B cell (primary cell): Measurements from ENCODE around the gene THADA. TPM values are rescaled to one million over a fixed set of nuclear protein-coding genes. Genes with fewer than 3 reads are reported as not detected.

ENCODE experiments used
- ATAC-seq: fragments of 200-7000 bp; cut with Tn5 transposase; one replicate; pipeline ENCODE4 v1.10.0; 2021; ENCODE audit warnings: low read depth, mild to moderate bottlenecking, moderate number of reproducible peaks, moderate library complexity
- CTCF ChIA-PET: fragments of 350-600 bp; sonication (Branson Sonifier 250); formaldehyde crosslinking; loops from one replicate; lab custom pipeline; 2021; ENCODE audit warnings: antibody characterized with exemption, inconsistent platforms; lab: Charles Lee
- POLR2A ChIA-PET: fragments of 350-600 bp; sonication (Branson Sonifier 250); formaldehyde crosslinking; loops from one replicate; lab custom pipeline; 2021; ENCODE audit warnings: antibody characterized with exemption; lab: Charles Lee
- DNase-seq: peaks from one replicate; pipeline ENCODE4 v3.0.0; 2013
- H2AFZ ChIP-seq: 2 replicates; pipeline ENCODE4 v1.6.1; 2012; ENCODE audit warnings: mild to moderate bottlenecking, low read depth, low read length; ENCODE audit not compliant: insufficient read depth, poor library complexity, severe bottlenecking
- H3K27ac ChIP-seq, 2 donors: 1 replicate in 1 of 2; 2 replicates in 1 of 2; pipeline ENCODE4 v1.5.1; 2012 to 2013; ENCODE audit warnings: low read length in 2 of 2, mild to moderate bottlenecking in 2 of 2, moderate library complexity in 1 of 2
- H3K27me3 ChIP-seq, 4 experiments: fragments of 200-600 bp in 1 of 4; sonication (generic) in 1 of 4; replicated peaks in 1 of 4; 1 replicate in 2 of 4; 2 replicates in 2 of 4; pipeline versions ENCODE4 v1.6.1 to v1.7.0; 2013 to 2016; ENCODE audit warnings: low read length in 3 of 4, mild to moderate bottlenecking in 2 of 4, mixed read lengths in 1 of 4, moderate library complexity in 1 of 4; ENCODE audit not compliant: insufficient read depth in 4 of 4, control insufficient read depth in 3 of 4; ENCODE audit errors: control extremely low read depth in 1 of 4
- H3K36me3 ChIP-seq, 2 experiments: replicated peaks in 1 of 2; 1 replicate in 1 of 2; 2 replicates in 1 of 2; pipeline versions ENCODE4 v1.6.1 to v1.7.1; 2013; ENCODE audit warnings: low read length in 1 of 2; ENCODE audit not compliant: insufficient read depth in 2 of 2, control insufficient read depth in 1 of 2; ENCODE audit errors: control extremely low read depth in 1 of 2, extremely low read depth in 1 of 2
- H3K4me1 ChIP-seq, 2 donors: fragments of 200-600 bp in 1 of 2; sonication (generic) in 1 of 2; 1 replicate in 1 of 2; 2 replicates in 1 of 2; pipeline versions ENCODE4 v1.5.1 to v1.6.1; 2013 to 2017; ENCODE audit warnings: low read length in 2 of 2; ENCODE audit not compliant: control insufficient read depth in 2 of 2, insufficient read depth in 2 of 2
- H3K4me2 ChIP-seq: replicated peaks from 2 replicates; pipeline ENCODE3; 2012; ENCODE audit warnings: mild to moderate bottlenecking, low read depth, low read length; ENCODE audit not compliant: poor library complexity, severe bottlenecking
- H3K4me3 ChIP-seq, 5 experiments: fragments of 200-600 bp in 1 of 5; sonication (generic) in 1 of 5; 1 replicate in 3 of 5; 2 replicates in 2 of 5; pipeline versions ENCODE4 v1.5.1 to v1.7.0; 2011 to 2016; ENCODE audit warnings: low read length in 4 of 5, mild to moderate bottlenecking in 4 of 5, low read depth in 2 of 5, control low read depth in 1 of 5, moderate library complexity in 1 of 5; ENCODE audit not compliant: insufficient read depth in 1 of 5; ENCODE audit errors: control extremely low read depth in 1 of 5, extremely low read depth in 1 of 5
- H3K79me2 ChIP-seq: fragments of 200-600 bp; sonication (generic); one replicate; pipeline ENCODE4 v1.6.0; 2016; ENCODE audit warnings: low read length; ENCODE audit not compliant: control insufficient read depth, insufficient read depth
- H3K9ac ChIP-seq: fragments of 200-600 bp; sonication (generic); 2 replicates; pipeline ENCODE4 v1.6.1; 2017; ENCODE audit warnings: mild to moderate bottlenecking, low read length, moderate library complexity
- H3K9me3 ChIP-seq, 3 donors: one replicate each; pipeline versions ENCODE4 v1.6.1 to v1.7.1; 2013; ENCODE audit warnings: low read length in 2 of 3; ENCODE audit not compliant: control insufficient read depth in 2 of 3, insufficient read depth in 1 of 3; ENCODE audit errors: control extremely low read depth in 1 of 3
- H4K20me1 ChIP-seq: 2 replicates; pipeline ENCODE4 v1.6.0; 2012; ENCODE audit warnings: mild to moderate bottlenecking, low read length; ENCODE audit not compliant: insufficient read depth, control insufficient read depth, poor library complexity, severe bottlenecking
- H3K27ac Mint-ChIP-seq: one replicate; pipeline ENCODE4 v1.8.0; 2021; ENCODE audit warnings: mixed read lengths
- H3K27me3 Mint-ChIP-seq: one replicate; pipeline ENCODE4 v1.8.0; 2021; ENCODE audit warnings: mixed read lengths
- H3K4me1 Mint-ChIP-seq: one replicate; pipeline ENCODE4 v1.8.0; 2021; ENCODE audit warnings: mixed read lengths
- H3K4me3 Mint-ChIP-seq: one replicate; pipeline ENCODE4 v1.8.0; 2021; ENCODE audit warnings: mixed read lengths
- H3K9me3 Mint-ChIP-seq: one replicate; pipeline ENCODE4 v1.8.0; 2022; ENCODE audit warnings: mixed read lengths; ENCODE audit not compliant: insufficient read depth
- CTCF ChIP-seq: fragments of 200-600 bp; IDR thresholded peaks from one replicate; pipeline ENCODE4 v1.8.0; 2022; ENCODE audit warnings: antibody characterized with exemption, mild to moderate bottlenecking
- EZH2 ChIP-seq: IDR thresholded peaks from 2 replicates; pipeline ENCODE4 v1.6.1; 2012; ENCODE audit warnings: borderline replicate concordance, low read depth, mild to moderate bottlenecking, moderate library complexity, low read length; ENCODE audit not compliant: insufficient read depth, poor library complexity, severe bottlenecking
- WGBS: methylation state at CpG from one replicate; pipeline ENCODE4 v1.1.5; 2013; ENCODE audit warnings: missing lambda C conversion rate; ENCODE audit not compliant: insufficient coverage; 5-methylcytosine and 5-hydroxymethylcytosine counted together
- intact Hi-C: fragments of 100-400 bp; cut with micrococcal nuclease; formaldehyde crosslinking; loops from one replicate; pipeline ENCODE4 v1.10.0; 2022
- polyA plus RNA-seq: library from polyadenylated mRNA; depleted of rRNA; stranded (reverse); fragments of >200 nt; gene quantifications from 2 replicates; pipeline ENCODE4 v1.2.3, GENCODE V29; 2012
- total RNA-seq, 2 donors: library from RNA; stranded (reverse); fragments of 120-200 nt in 1 of 2; gene quantifications; 1 replicate in 1 of 2; 2 replicates in 1 of 2; pipeline versions ENCODE4 v1.2.3 to v1.2.4, GENCODE V29; 2013 to 2022

Gene THADA
- total and polyA plus RNA-seq, 2 donors (not counting 1 experiment from before 2014, with no cell fraction given): 17.6 to 48.5 TPM

- no peak for ATAC-seq
- ChIA-PET CTCF (no interaction called here), POLR2A (no interaction called here)
- Histone ChIP-seq H3K9ac (no peak overlapping the region), H4K20me1 (no peaks in the 10 kb centered on the region), H3K4me3 (no peak overlapping the region), H3K4me2 (no peak overlapping the region), H3K4me1 (no peaks in the 10 kb centered on the region), H3K79me2 (no peaks in the 10 kb centered on the region), H3K27ac (no peak overlapping the region), H2AFZ (no peak overlapping the region), H3K9me3 (peaks cover 0 to 1% (median 0%) of the 10 kb centered on the region in 3 donors), H3K27me3 (no peaks in the 10 kb centered on the region), H3K36me3 (peaks cover 0 to 4% of the 10 kb centered on the region in 2 experiments)
- no peaks in the 10 kb centered on the region for H3K9me3 Mint-ChIP-seq
- H3K4me3 Mint-ChIP-seq: no peak overlapping the region
- DNase-seq: no peak
- WGBS: 80% methylated on average over 1 of the region's 2 CpGs
- no peaks in the 10 kb centered on the region for H3K4me1 Mint-ChIP-seq
- no peaks in the 10 kb centered on the region for H3K27me3 Mint-ChIP-seq
- H3K27ac Mint-ChIP-seq: no peak overlapping the region
- intact Hi-C loops: no loop called here
- no peak for TF ChIP-seq EZH2
- TF ChIP-seq CTCF: no peak
Observed at GRCh38 chr2:43358410-43359201, 237.2 kb downstream of the THADA start.

- Mint-ChIP-seq H3K4me3 (no peak overlapping the region), H3K27ac (no peak overlapping the region), H3K9me3 (no peaks in the 10 kb centered on the region), H3K27me3 (no peaks in the 10 kb centered on the region), H3K4me1 (no peaks in the 10 kb centered on the region)
- no peaks in the 10 kb centered on the region for H4K20me1 ChIP-seq
- H2AFZ ChIP-seq: no peak overlapping the region
- H3K4me3 ChIP-seq: no peak overlapping the region
- peaks cover 0 to 1% (median 0%) of the 10 kb centered on the region in 3 donors for H3K9me3 ChIP-seq
- POLR2A ChIA-PET: no interaction called here
- no peaks in the 10 kb centered on the region for H3K4me1 ChIP-seq
- no peaks in the 10 kb centered on the region for H3K79me2 ChIP-seq
- TF ChIP-seq CTCF (no peak), EZH2 (no peak)
- H3K27me3 ChIP-seq: no peaks in the 10 kb centered on the region
- DNase-seq: no peak
- no peak overlapping the region for H3K9ac ChIP-seq
- no peak overlapping the region for H3K27ac ChIP-seq
- H3K4me2 ChIP-seq: no peak overlapping the region
- no peak for ATAC-seq
- H3K36me3 ChIP-seq: no peaks in the 10 kb centered on the region
- intact Hi-C loops: no loop called here
- CTCF ChIA-PET: no interaction called here
Observed at GRCh38 chr2:43356774-43357173, 239.1 kb downstream of the THADA start.
